ENCODE results near the gene CSAG2.
"Not testable (repeated sequence)": the region's sequence is repeated elsewhere in the genome, so short reads cannot be mapped to it uniquely, and the experiment has no call there.

Gene CSAG2, protein sequence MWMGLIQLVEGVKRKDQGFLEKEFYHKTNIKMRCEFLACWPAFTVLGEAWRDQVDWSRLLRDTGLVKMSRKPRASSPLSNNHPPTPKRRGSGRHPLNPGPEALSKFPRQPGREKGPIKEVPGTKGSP

DNA sequence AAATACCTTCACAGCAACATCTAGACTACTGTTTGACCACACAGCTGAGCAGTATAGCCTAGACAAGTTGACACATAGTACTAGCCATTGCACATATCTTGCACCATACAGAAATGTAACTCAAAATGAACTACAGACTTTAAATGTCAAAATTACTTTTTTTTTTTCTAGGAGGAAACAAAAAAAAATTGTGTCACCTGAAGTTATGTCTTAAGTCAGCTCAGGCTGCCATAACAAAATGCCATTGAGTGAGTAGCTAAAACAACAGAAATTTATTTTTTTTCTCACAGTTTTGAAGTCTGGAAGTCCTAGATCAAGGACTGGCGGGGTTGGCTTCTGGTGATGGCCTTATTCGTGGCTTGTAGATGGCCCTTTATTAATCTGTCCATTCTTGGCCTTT is at the start of gene CSAG2:
Gene CSAG2 (minus strand): TSS at position 101 of the 400 bp plus-strand sequence. CDS start 161 bp downstream, outside the sequence.
- DNase-seq (ENCODE audit: low read depth): not testable (repeated sequence)

- DNase-seq (ENCODE audit: low read depth): not testable (repeated sequence)
These were observed 45.8 kb upstream of the CSAG2 start for GRCh38 chrX:152754871-152755270.

- not testable (repeated sequence) for DNase-seq (ENCODE audit: low read depth)
These were observed 44.9 kb upstream of the CSAG2 start, which contains the start of gene MAGEA2 for GRCh38 chrX:152753686-152754650. TSS of gene MAGEA2 (minus strand) at chrX:152753842. CDS start at chrX:152751363, 2,479 bp downstream.

GRCh38 chrX:152738560-152738959 is 29.5 kb upstream of the CSAG2 start:
- DNase-seq (ENCODE audit: low read depth): no peak

- DNase-seq (ENCODE audit: low read depth): not testable (repeated sequence)
These were observed 27.5 kb upstream of the CSAG2 start for GRCh38 chrX:152736528-152736927.

- DNase-seq (ENCODE audit: low read depth): no peak
These were observed 26.9 kb upstream of the CSAG2 start for GRCh38 chrX:152735860-152736511.

DNA sequence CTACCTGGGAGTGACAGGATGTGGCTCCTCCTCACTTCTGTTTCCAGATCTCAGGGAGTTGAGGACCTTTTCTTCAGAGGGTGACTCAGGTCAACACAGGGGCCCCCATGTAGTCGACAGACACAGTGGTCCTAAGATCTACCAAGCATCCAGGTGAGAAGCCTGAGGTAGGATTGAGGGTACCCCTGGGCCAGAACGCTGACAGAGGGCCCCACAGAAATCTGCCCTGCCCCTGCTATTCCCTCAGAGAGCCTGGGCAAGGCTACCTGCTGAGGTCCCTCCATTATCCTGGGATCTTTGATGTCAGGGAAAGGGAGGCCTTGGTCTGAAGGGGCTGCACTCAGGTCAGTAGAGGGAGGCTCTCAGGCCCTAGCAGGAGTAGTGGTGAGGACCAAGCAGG is 26.0 kb upstream of the CSAG2 start:
- no peak for DNase-seq (ENCODE audit: low read depth)

- not testable (repeated sequence) for DNase-seq (ENCODE audit: low read depth)
These were observed 25.2 kb upstream of the CSAG2 start for GRCh38 chrX:152734143-152734858.

- DNase-seq (ENCODE audit: low read depth): no peak
These were observed 24.3 kb upstream of the CSAG2 start, which contains the start of the genes CSAG1 and MAGEA12 for GRCh38 chrX:152733261-152733975. TSS of gene CSAG1 (minus strand) at chrX:152733721. CDS start at chrX:152732460, 1,261 bp downstream. TSS of gene MAGEA12 (plus strand) at chrX:152733757. CDS start at chrX:152736162, 2,405 bp downstream.

DNA sequence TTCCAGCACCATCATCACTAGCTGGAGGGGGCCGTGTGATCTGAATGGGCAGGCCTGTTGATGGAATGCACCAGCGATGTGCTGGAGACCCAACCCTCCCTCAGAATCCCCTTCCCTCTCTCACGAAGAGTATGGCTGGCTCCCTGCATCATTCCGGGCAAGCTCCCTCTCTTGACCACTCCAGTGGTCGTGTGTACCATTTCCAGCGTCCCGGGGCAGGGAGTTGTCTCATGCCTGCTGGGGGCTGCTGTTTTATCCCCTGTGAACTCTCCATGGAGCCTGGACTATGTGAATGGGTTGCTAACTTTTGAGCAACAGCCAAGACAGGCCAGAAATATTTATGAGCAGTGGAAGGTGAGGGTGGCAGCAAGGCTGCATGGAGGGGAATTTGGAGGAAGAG is 16.3 kb upstream of the CSAG2 start:
- DNase-seq (ENCODE audit: low read depth): no peak

DNA sequence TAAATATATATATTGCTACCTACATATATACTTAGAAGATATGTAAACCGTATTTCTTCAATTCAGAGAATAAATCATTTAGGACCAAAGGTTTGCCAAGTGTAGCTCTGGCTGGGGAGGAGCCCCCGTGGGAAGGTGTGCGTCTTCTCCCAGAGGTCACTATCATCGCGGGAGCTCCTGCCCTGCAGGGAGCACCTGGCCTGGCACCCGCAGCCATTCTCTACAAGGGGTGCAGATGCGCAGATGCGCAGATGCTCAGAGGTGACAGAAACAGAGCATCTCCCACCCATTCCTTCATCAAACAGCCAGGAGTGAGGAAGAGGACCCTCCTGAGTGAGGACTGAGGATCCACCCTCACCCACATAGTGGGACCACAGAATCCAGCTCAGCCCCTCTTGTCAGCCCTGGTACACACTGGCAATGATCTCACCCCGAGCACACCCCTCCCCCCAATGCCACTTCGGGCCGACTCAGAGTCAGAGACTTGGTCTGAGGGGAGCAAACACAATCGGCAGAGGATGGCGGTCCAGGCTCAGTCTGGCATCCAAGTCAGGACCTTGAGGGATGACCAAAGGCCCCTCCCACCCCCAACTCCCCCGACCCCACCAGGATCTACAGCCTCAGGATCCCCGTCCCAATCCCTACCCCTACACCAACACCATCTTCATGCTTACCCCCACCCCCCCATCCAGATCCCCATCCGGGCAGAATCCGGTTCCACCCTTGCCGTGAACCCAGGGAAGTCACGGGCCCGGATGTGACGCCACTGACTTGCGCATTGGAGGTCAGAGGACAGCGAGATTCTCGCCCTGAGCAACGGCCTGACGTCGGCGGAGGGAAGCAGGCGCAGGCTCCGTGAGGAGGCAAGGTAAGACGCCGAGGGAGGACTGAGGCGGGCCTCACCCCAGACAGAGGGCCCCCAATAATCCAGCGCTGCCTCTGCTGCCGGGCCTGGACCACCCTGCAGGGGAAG is 5.0 kb upstream of the CSAG2 start, which contains the start of gene MAGEA2B:
Gene MAGEA2B (plus strand): TSS at position 814 of the 973 bp plus-strand sequence. CDS start 2,479 bp downstream, outside the sequence.
- DNase-seq (ENCODE audit: low read depth): not testable (repeated sequence)

GRCh38 chrX:152713195-152713594 is 4.1 kb upstream of the CSAG2 start:
- not testable (repeated sequence) for DNase-seq (ENCODE audit: low read depth)

DNA sequence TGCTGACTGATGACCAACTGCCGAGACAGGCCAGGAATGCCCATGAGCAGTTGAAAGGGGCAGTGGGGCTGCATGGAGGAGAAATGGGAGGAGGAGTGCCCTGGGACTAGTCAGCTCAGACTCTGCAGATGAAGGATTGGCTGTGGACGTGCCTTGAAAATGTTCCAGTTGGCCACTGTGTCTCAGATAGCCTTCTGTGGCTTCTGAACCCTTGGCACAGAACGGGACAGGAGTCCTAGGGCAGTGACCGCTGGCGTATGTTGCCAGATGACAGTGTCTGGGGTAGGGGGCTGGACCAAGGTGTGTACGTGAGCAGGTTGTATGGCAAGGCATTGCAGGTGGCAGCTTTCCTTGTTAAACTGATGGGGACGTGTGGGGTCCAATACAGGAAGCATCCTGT is 2.6 kb downstream of the CSAG2 start:
- DNase-seq (ENCODE audit: low read depth): not testable (repeated sequence)

DNA sequence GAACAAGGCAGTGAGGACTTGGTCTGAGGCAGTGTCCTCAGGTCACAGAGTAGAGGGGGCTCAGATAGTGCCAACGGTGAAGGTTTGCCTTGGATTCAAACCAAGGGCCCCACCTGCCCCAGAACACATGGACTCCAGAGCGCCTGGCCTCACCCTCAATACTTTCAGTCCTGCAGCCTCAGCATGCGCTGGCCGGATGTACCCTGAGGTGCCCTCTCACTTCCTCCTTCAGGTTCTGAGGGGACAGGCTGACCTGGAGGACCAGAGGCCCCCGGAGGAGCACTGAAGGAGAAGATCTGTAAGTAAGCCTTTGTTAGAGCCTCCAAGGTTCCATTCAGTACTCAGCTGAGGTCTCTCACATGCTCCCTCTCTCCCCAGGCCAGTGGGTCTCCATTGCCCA is 8.7 kb downstream of the CSAG2 start:
- not testable (repeated sequence) for DNase-seq (ENCODE audit: low read depth)

DNA sequence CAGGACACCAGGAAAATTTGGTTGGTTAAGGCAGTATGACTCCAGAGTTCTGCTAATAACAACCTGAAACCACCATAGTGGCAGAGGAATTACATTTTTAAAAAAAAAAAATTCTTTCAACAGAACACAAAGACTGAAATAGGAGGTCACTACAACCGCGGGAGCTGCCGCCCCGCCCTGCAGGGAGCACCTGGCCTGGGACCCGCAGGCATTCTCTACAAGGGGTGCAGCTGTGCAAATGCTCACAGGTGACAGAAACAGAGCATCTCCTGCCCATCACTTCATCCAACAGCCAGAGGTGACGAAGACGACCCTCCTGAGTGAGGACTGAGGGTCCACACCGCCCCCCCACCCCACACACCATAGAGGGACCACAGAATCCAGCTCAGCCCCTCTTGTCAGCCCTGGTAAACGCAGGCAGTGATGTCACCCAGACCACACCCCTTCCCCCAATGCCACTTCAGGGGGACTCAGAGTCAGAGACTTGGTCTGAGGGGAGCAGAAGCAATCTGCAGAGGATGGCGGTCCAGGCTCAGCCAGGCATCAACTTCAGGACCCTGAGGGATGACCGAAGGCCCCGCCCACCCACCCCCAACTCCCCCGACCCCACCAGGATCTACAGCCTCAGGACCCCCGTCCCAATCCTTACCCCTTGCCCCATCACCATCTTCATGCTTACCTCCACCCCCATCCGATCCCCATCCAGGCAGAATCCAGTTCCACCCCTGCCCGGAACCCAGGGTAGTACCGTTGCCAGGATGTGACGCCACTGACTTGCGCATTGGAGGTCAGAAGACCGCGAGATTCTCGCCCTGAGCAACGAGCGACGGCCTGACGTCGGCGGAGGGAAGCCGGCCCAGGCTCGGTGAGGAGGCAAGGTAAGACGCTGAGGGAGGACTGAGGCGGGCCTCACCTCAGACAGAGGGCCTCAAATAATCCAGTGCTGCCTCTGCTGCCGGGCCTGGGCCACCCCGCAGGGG is 10.8 kb downstream of the CSAG2 start, which contains the start of gene MAGEA3:
Gene MAGEA3 (plus strand): TSS at position 843 of the 980 bp plus-strand sequence. CDS start 2,039 bp downstream, outside the sequence.
- DNase-seq (ENCODE audit: low read depth): not testable (repeated sequence)

GRCh38 chrX:152681012-152681411 is 28.1 kb downstream of the CSAG2 start:
- DNase-seq (ENCODE audit: low read depth): not testable (repeated sequence)

DNA sequence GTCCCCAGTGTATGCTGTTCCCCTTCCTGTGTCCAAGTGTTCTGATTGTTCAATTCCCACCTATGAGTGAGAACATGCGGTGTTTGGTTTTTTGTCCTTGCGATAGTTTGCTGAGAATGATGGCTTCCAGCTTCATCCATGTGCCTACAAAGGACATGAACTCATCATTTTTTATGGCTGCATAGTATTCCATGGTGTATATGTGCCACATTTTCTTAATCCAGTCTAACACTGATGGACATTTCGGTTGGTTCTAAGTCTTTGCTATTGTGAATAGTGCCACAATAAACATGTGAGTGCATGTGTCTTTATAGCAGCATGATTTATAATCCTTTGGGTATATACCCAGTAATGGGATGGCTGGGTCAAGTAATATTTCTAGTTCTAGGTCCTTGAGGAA is 34.4 kb downstream of the CSAG2 start:
- not testable (repeated sequence) for DNase-seq (ENCODE audit: low read depth)

GRCh38 chrX:152674135-152674534 is 34.9 kb downstream of the CSAG2 start:
- no peak for DNase-seq (ENCODE audit: low read depth)

All from activated T-helper 1 cell treated with Interleukin-2 at 50 U/mL for 16 hours (primary cell).